B cell (primary cell): ENCODE data around the gene CIART. TPM values are rescaled to one million over a fixed set of nuclear protein-coding genes. Genes with fewer than 3 reads are reported as not detected.

ENCODE experiments used
- ATAC-seq: fragments of 200-7000 bp; cut with Tn5 transposase; one replicate; pipeline ENCODE4 v1.10.0; 2021; ENCODE audit warnings: low read depth, mild to moderate bottlenecking, moderate number of reproducible peaks, moderate library complexity
- CTCF ChIA-PET: fragments of 350-600 bp; sonication (Branson Sonifier 250); formaldehyde crosslinking; loops from one replicate; lab custom pipeline; 2021; ENCODE audit warnings: antibody characterized with exemption, inconsistent platforms; lab: Charles Lee
- POLR2A ChIA-PET: fragments of 350-600 bp; sonication (Branson Sonifier 250); formaldehyde crosslinking; loops from one replicate; lab custom pipeline; 2021; ENCODE audit warnings: antibody characterized with exemption; lab: Charles Lee
- DNase-seq: peaks from one replicate; pipeline ENCODE4 v3.0.0; 2013
- H2AFZ ChIP-seq: 2 replicates; pipeline ENCODE4 v1.6.1; 2012; ENCODE audit warnings: mild to moderate bottlenecking, low read depth, low read length; ENCODE audit not compliant: insufficient read depth, poor library complexity, severe bottlenecking
- H3K27ac ChIP-seq, 2 donors: 1 replicate in 1 of 2; 2 replicates in 1 of 2; pipeline ENCODE4 v1.5.1; 2012 to 2013; ENCODE audit warnings: low read length in 2 of 2, mild to moderate bottlenecking in 2 of 2, moderate library complexity in 1 of 2
- H3K27me3 ChIP-seq, 4 experiments: fragments of 200-600 bp in 1 of 4; sonication (generic) in 1 of 4; replicated peaks in 1 of 4; 1 replicate in 2 of 4; 2 replicates in 2 of 4; pipeline versions ENCODE4 v1.6.1 to v1.7.0; 2013 to 2016; ENCODE audit warnings: low read length in 3 of 4, mild to moderate bottlenecking in 2 of 4, mixed read lengths in 1 of 4, moderate library complexity in 1 of 4; ENCODE audit not compliant: insufficient read depth in 4 of 4, control insufficient read depth in 3 of 4; ENCODE audit errors: control extremely low read depth in 1 of 4
- H3K36me3 ChIP-seq, 2 experiments: replicated peaks in 1 of 2; 1 replicate in 1 of 2; 2 replicates in 1 of 2; pipeline versions ENCODE4 v1.6.1 to v1.7.1; 2013; ENCODE audit warnings: low read length in 1 of 2; ENCODE audit not compliant: insufficient read depth in 2 of 2, control insufficient read depth in 1 of 2; ENCODE audit errors: control extremely low read depth in 1 of 2, extremely low read depth in 1 of 2
- H3K4me1 ChIP-seq, 2 donors: fragments of 200-600 bp in 1 of 2; sonication (generic) in 1 of 2; 1 replicate in 1 of 2; 2 replicates in 1 of 2; pipeline versions ENCODE4 v1.5.1 to v1.6.1; 2013 to 2017; ENCODE audit warnings: low read length in 2 of 2; ENCODE audit not compliant: control insufficient read depth in 2 of 2, insufficient read depth in 2 of 2
- H3K4me2 ChIP-seq: replicated peaks from 2 replicates; pipeline ENCODE3; 2012; ENCODE audit warnings: mild to moderate bottlenecking, low read depth, low read length; ENCODE audit not compliant: poor library complexity, severe bottlenecking
- H3K4me3 ChIP-seq, 5 experiments: fragments of 200-600 bp in 1 of 5; sonication (generic) in 1 of 5; 1 replicate in 3 of 5; 2 replicates in 2 of 5; pipeline versions ENCODE4 v1.5.1 to v1.7.0; 2011 to 2016; ENCODE audit warnings: low read length in 4 of 5, mild to moderate bottlenecking in 4 of 5, low read depth in 2 of 5, control low read depth in 1 of 5, moderate library complexity in 1 of 5; ENCODE audit not compliant: insufficient read depth in 1 of 5; ENCODE audit errors: control extremely low read depth in 1 of 5, extremely low read depth in 1 of 5
- H3K79me2 ChIP-seq: fragments of 200-600 bp; sonication (generic); one replicate; pipeline ENCODE4 v1.6.0; 2016; ENCODE audit warnings: low read length; ENCODE audit not compliant: control insufficient read depth, insufficient read depth
- H3K9ac ChIP-seq: fragments of 200-600 bp; sonication (generic); 2 replicates; pipeline ENCODE4 v1.6.1; 2017; ENCODE audit warnings: mild to moderate bottlenecking, low read length, moderate library complexity
- H3K9me3 ChIP-seq, 3 donors: one replicate each; pipeline versions ENCODE4 v1.6.1 to v1.7.1; 2013; ENCODE audit warnings: low read length in 2 of 3; ENCODE audit not compliant: control insufficient read depth in 2 of 3, insufficient read depth in 1 of 3; ENCODE audit errors: control extremely low read depth in 1 of 3
- H4K20me1 ChIP-seq: 2 replicates; pipeline ENCODE4 v1.6.0; 2012; ENCODE audit warnings: mild to moderate bottlenecking, low read length; ENCODE audit not compliant: insufficient read depth, control insufficient read depth, poor library complexity, severe bottlenecking
- H3K27ac Mint-ChIP-seq: one replicate; pipeline ENCODE4 v1.8.0; 2021; ENCODE audit warnings: mixed read lengths
- H3K27me3 Mint-ChIP-seq: one replicate; pipeline ENCODE4 v1.8.0; 2021; ENCODE audit warnings: mixed read lengths
- H3K4me1 Mint-ChIP-seq: one replicate; pipeline ENCODE4 v1.8.0; 2021; ENCODE audit warnings: mixed read lengths
- H3K4me3 Mint-ChIP-seq: one replicate; pipeline ENCODE4 v1.8.0; 2021; ENCODE audit warnings: mixed read lengths
- H3K9me3 Mint-ChIP-seq: one replicate; pipeline ENCODE4 v1.8.0; 2022; ENCODE audit warnings: mixed read lengths; ENCODE audit not compliant: insufficient read depth
- CTCF ChIP-seq: fragments of 200-600 bp; IDR thresholded peaks from one replicate; pipeline ENCODE4 v1.8.0; 2022; ENCODE audit warnings: antibody characterized with exemption, mild to moderate bottlenecking
- EZH2 ChIP-seq: IDR thresholded peaks from 2 replicates; pipeline ENCODE4 v1.6.1; 2012; ENCODE audit warnings: borderline replicate concordance, low read depth, mild to moderate bottlenecking, moderate library complexity, low read length; ENCODE audit not compliant: insufficient read depth, poor library complexity, severe bottlenecking
- WGBS: methylation state at CpG from one replicate; pipeline ENCODE4 v1.1.5; 2013; ENCODE audit warnings: missing lambda C conversion rate; ENCODE audit not compliant: insufficient coverage; 5-methylcytosine and 5-hydroxymethylcytosine counted together
- intact Hi-C: fragments of 100-400 bp; cut with micrococcal nuclease; formaldehyde crosslinking; loops from one replicate; pipeline ENCODE4 v1.10.0; 2022
- polyA plus RNA-seq: library from polyadenylated mRNA; depleted of rRNA; stranded (reverse); fragments of >200 nt; gene quantifications from 2 replicates; pipeline ENCODE4 v1.2.3, GENCODE V29; 2012
- total RNA-seq, 2 donors: library from RNA; stranded (reverse); fragments of 120-200 nt in 1 of 2; gene quantifications; 1 replicate in 1 of 2; 2 replicates in 1 of 2; pipeline versions ENCODE4 v1.2.3 to v1.2.4, GENCODE V29; 2013 to 2022

The CIART gene
- total and polyA plus RNA-seq, 2 donors (not counting 1 experiment from before 2014, with no cell fraction given), result 0.46 TPM; not detected in 1

- H3K4me1 Mint-ChIP-seq, result peaks cover 30% of the 10 kb centered on the region
- peak overlapping the region; percentile 97 for H3K4me3 Mint-ChIP-seq
- no peak for TF ChIP-seq CTCF
- H4K20me1 ChIP-seq, result peaks cover 8% of the 10 kb centered on the region
- peak overlapping the region; percentile 94 to 95 for H3K27ac ChIP-seq
- H3K79me2 ChIP-seq, result peaks cover 31% of the 10 kb centered on the region
- peak overlapping the region; percentile 62 to 98 (median 95) for H3K4me3 ChIP-seq
- H3K9me3 Mint-ChIP-seq, result no peaks in the 10 kb centered on the region
- H3K27me3 Mint-ChIP-seq, result peaks cover 6% of the 10 kb centered on the region
- H3K4me1 ChIP-seq, result peaks cover 19 to 27% of the 10 kb centered on the region in 2 donors
- ATAC-seq (no peak), DNase-seq (no peak)
- H3K36me3 ChIP-seq, result peaks cover 0 to 28% of the 10 kb centered on the region in 2 experiments
- POLR2A ChIA-PET, result interaction anchor here (0.6 to 1.2 kb wide), 5 partner anchors 13 to 383 kb away, joined by 3 to 7 read pairs (median 6); partner anchors contain the start of genes ANP32E, CIART and RPRD2
- H3K9me3 ChIP-seq, result no peaks in the 10 kb centered on the region
- peak overlapping the region; percentile 90 for H2AFZ ChIP-seq
- peak overlapping the region; percentile 98 for H3K27ac Mint-ChIP-seq
- CTCF ChIA-PET, result interaction anchor here (1.0 to 4.3 kb wide), 3 partner anchors 9 to 13 kb away, joined by 4 to 22 read pairs (median 21); no protein-coding TSS in a partner anchor
- WGBS, result no CpG with 5 or more reads among the region's 10 CpGs
- intact Hi-C loops, result loop anchor here (1.0 kb wide), 4 partner anchors 12 to 95 kb away; partner anchors contain the start of genes ANP32E, MRPS21 and RPRD2
- H3K9ac ChIP-seq, result peak overlapping the region; percentile 98
- H3K27me3 ChIP-seq, result no peaks in the 10 kb centered on the region
- H3K4me2 ChIP-seq, result peak overlapping the region; percentile 93
These were observed 12.9 kb upstream of the CIART start for GRCh38 chr1:150269451-150269850.

- intact Hi-C loops, result no loop called here
- no peak overlapping the region for H3K4me3 ChIP-seq
These were observed 10.9 kb upstream of the CIART start for GRCh38 chr1:150271291-150271959.

More at GRCh38 chr1:150271291-150271959, 10.9 kb upstream of the CIART start:
- Histone ChIP-seq H3K4me1 (peaks cover 19 to 27% of the 10 kb centered on the region in 2 donors), H3K36me3 (peaks cover 0 to 12% of the 10 kb centered on the region in 2 experiments), H2AFZ (no peak overlapping the region), H3K4me2 (no peak overlapping the region), H3K27me3 (no peaks in the 10 kb centered on the region), H3K79me2 (peaks cover 29% of the 10 kb centered on the region), H4K20me1 (peaks cover 8% of the 10 kb centered on the region), H3K9ac (no peak overlapping the region), H3K27ac (no peak overlapping the region), H3K9me3 (no peaks in the 10 kb centered on the region)
- H3K27ac Mint-ChIP-seq, result no peak overlapping the region
- 97% methylated on average over 5 of the region's 7 CpGs for WGBS
- ATAC-seq, result no peak
- no peak overlapping the region for H3K4me3 Mint-ChIP-seq
- TF ChIP-seq EZH2, result no peak
- H3K4me1 Mint-ChIP-seq, result peaks cover 30% of the 10 kb centered on the region
- no peak for DNase-seq
- peaks cover 6% of the 10 kb centered on the region for H3K27me3 Mint-ChIP-seq
- H3K9me3 Mint-ChIP-seq, result no peaks in the 10 kb centered on the region
- ChIA-PET POLR2A (interaction anchor here (0.7 kb wide), 1 partner anchor 15 kb away, joined by 4 read pairs; no protein-coding TSS in a partner anchor), CTCF (interaction anchor here (1.2 to 4.3 kb wide), 3 partner anchors 9 to 15 kb away, joined by 3 to 22 read pairs (median 8); no protein-coding TSS in a partner anchor)
